MCF 10A (cell line): ENCODE measurements around the gene WDFY2. TPM values are rescaled to one million over a fixed set of nuclear protein-coding genes. Genes with fewer than 3 reads are reported as not detected.
A peak's percentile ranks its signal among the peaks of the same experiment; 100 is the strongest.

Experiments used
- BruUV-seq: library from RNA; stranded (reverse); fragments of 400-500 nt; replicated peaks from 2 replicates; lab custom pipeline; 2021; lab: Mats Ljungman, UMichigan
- CTCF ChIA-PET: fragments of 300-600 bp; sonication (Branson Sonifier 250); formaldehyde crosslinking; extraction: SDS; loops from one replicate; lab custom pipeline; 2021; ENCODE audit warnings: antibody characterized with exemption, inconsistent platforms; lab: Yijun Ruan, JAX
- POLR2A ChIA-PET: fragments of 300-600, 350-650 bp; sonication (Branson Sonifier 250); formaldehyde crosslinking; extraction: SDS; loops from one replicate; lab custom pipeline; 2020; ENCODE audit warnings: antibody characterized with exemption, inconsistent platforms; lab: Yijun Ruan, JAX
- DNase-seq: peaks from one replicate; pipeline ENCODE4 v3.0.0-alpha.2; 2018; ENCODE audit not compliant: unreplicated experiment
- H3K27ac Mint-ChIP-seq: one replicate; pipeline ENCODE4 v1.8.0; 2022; ENCODE audit warnings: mild to moderate bottlenecking, low read depth, mixed read lengths; ENCODE audit not compliant: unreplicated experiment
- H3K27me3 Mint-ChIP-seq: one replicate; pipeline ENCODE4 v1.8.0; 2022; ENCODE audit warnings: mixed read lengths; ENCODE audit not compliant: insufficient read depth, unreplicated experiment
- H3K36me3 Mint-ChIP-seq: one replicate; pipeline ENCODE4 v1.8.0; 2022; ENCODE audit warnings: mild to moderate bottlenecking, moderate library complexity, mixed read lengths; ENCODE audit not compliant: insufficient read depth, unreplicated experiment
- H3K4me1 Mint-ChIP-seq: one replicate; pipeline ENCODE4 v1.8.0; 2022; ENCODE audit warnings: mixed read lengths; ENCODE audit not compliant: insufficient read depth, unreplicated experiment
- H3K4me3 Mint-ChIP-seq: one replicate; pipeline ENCODE4 v1.8.0; 2022; ENCODE audit warnings: mild to moderate bottlenecking, moderate library complexity, mixed read lengths; ENCODE audit not compliant: unreplicated experiment
- H3K9me3 Mint-ChIP-seq: one replicate; pipeline ENCODE4 v1.8.0; 2022; ENCODE audit warnings: mixed read lengths; ENCODE audit not compliant: unreplicated experiment
- CTCF ChIP-seq: fragments of 200-600 bp; IDR thresholded peaks from one replicate; pipeline ENCODE4 v1.8.0; 2022; ENCODE audit warnings: antibody characterized with exemption, mild to moderate bottlenecking; ENCODE audit not compliant: unreplicated experiment
- intact Hi-C: fragments of 100-400 bp; cut with micrococcal nuclease; formaldehyde crosslinking; loops from 2 replicates; pipeline ENCODE4 v1.14.1; 2022
- total RNA-seq: library from RNA; stranded (reverse); gene quantifications from 2 replicates; pipeline ENCODE4 v1.2.3, GENCODE V29; 2022

The WDFY2 gene
- total RNA-seq, 1 experiment from 2014 or later: 56.2 TPM

GRCh38 chr13:51786425-51787265 lies 202.4 kb downstream of the WDFY2 start:
- intact Hi-C loops: no loop called here
- no peak for DNase-seq
- ChIA-PET POLR2A (no interaction called here), CTCF (interaction anchor here (1.0 to 2.4 kb wide), 3 partner anchors 9 to 500 kb away, joined by 4 to 13 read pairs (median 6); no protein-coding TSS in a partner anchor)
- peaks cover 6% of the 10 kb centered on the region for H3K36me3 Mint-ChIP-seq
- H3K27ac Mint-ChIP-seq: no peak overlapping the region
- BruUV-seq: no TSS peak
- no peak overlapping the region for H3K4me3 Mint-ChIP-seq
- H3K27me3 Mint-ChIP-seq: no peaks in the 10 kb centered on the region
- no peak for TF ChIP-seq CTCF
- no peaks in the 10 kb centered on the region for H3K9me3 Mint-ChIP-seq
- H3K4me1 Mint-ChIP-seq: peaks cover under 1% of the 10 kb centered on the region

GRCh38 chr13:51793570-51794271 lies 209.5 kb downstream of the WDFY2 start:
- peak; percentile 83 for DNase-seq
- no TSS peak for BruUV-seq
- H3K27me3 Mint-ChIP-seq: no peaks in the 10 kb centered on the region
- H3K4me3 Mint-ChIP-seq: no peak overlapping the region
- peaks cover 6% of the 10 kb centered on the region for H3K36me3 Mint-ChIP-seq
- H3K4me1 Mint-ChIP-seq: peaks cover 15% of the 10 kb centered on the region
- no peaks in the 10 kb centered on the region for H3K9me3 Mint-ChIP-seq
- ChIA-PET CTCF (interaction anchor here (0.8 to 1.6 kb wide), 8 partner anchors 11 to 516 kb away, joined by 3 to 5 read pairs (median 4); no protein-coding TSS in a partner anchor), POLR2A (interaction anchor here (0.6 to 2.8 kb wide), 12 partner anchors 8 to 366 kb away, joined by 3 to 14 read pairs (median 4); partner anchors contain the start of gene INTS6)
- TF ChIP-seq CTCF: no peak
- intact Hi-C loops: loop anchor here (10.0 kb wide), 1 partner anchor 509 kb away; no protein-coding TSS in a partner anchor
- peak overlapping the region; percentile 71 for H3K27ac Mint-ChIP-seq

GRCh38 chr13:51794964-51795363 lies 210.7 kb downstream of the WDFY2 start:
- no TSS peak for BruUV-seq
- intact Hi-C loops: loop anchor here (5.0 to 10.0 kb wide), 3 partner anchors 208 to 510 kb away; partner anchors contain the start of gene INTS6
- Mint-ChIP-seq H3K9me3 (no peaks in the 10 kb centered on the region), H3K4me3 (no peak overlapping the region), H3K36me3 (peaks cover 4% of the 10 kb centered on the region), H3K4me1 (peaks cover 15% of the 10 kb centered on the region), H3K27me3 (no peaks in the 10 kb centered on the region), H3K27ac (peak overlapping the region; percentile 71)
- ChIA-PET POLR2A (interaction anchor here (0.9 to 2.8 kb wide), 5 partner anchors 12 to 360 kb away, joined by 3 to 13 read pairs (median 6); partner anchors contain the start of gene INTS6), CTCF (interaction anchor here (0.6 to 5.8 kb wide), 14 partner anchors 9 to 895 kb away, joined by 3 to 49 read pairs (median 4); no protein-coding TSS in a partner anchor)
- no peak for DNase-seq
- TF ChIP-seq CTCF: no peak
